ENCODE data around the gene FBXO24. TPM values are rescaled to one million over a fixed set of nuclear protein-coding genes. Genes with fewer than 3 reads are reported as not detected.
A peak's percentile ranks its signal among the peaks of the same experiment; 100 is the strongest.

FBXO24 gene
- polyA plus RNA-seq, 4 donors = 1.6 to 3.2 (median 2.5) TPM

- no peak for DNase-seq (ENCODE audit: low read depth in 4 of 4, low spot score in 2 of 4)
These were observed 2.3 kb downstream of the FBXO24 start for GRCh38 chr7:100588438-100588837.

- no peak for DNase-seq (ENCODE audit: low read depth in 4 of 4, low spot score in 2 of 4)
These were observed 3.3 kb downstream of the FBXO24 start for GRCh38 chr7:100589341-100589947.

- DNase-seq (ENCODE audit: low read depth in 4 of 4, low spot score in 2 of 4) = no peak
These were observed 4.1 kb downstream of the FBXO24 start for GRCh38 chr7:100590077-100590737.

GRCh38 chr7:100591596-100591995 is 5.5 kb downstream of the FBXO24 start:
- DNase-seq (ENCODE audit: low read depth in 4 of 4, low spot score in 2 of 4) = no peak

GRCh38 chr7:100595188-100595587 is 9.1 kb downstream of the FBXO24 start:
- DNase-seq (ENCODE audit: low read depth in 4 of 4, low spot score in 2 of 4) = no peak

- DNase-seq (ENCODE audit: low read depth in 4 of 4, low spot score in 2 of 4) = no peak
These were observed 12.3 kb downstream of the FBXO24 start for GRCh38 chr7:100598425-100598824.

- no peak for DNase-seq (ENCODE audit: low read depth in 4 of 4, low spot score in 2 of 4)
These were observed 14.0 kb downstream of the FBXO24 start for GRCh38 chr7:100599911-100600729.

- DNase-seq (ENCODE audit: low read depth in 4 of 4, low spot score in 2 of 4) = no peak
These were observed 14.6 kb downstream of the FBXO24 start for GRCh38 chr7:100600730-100601038.

- DNase-seq (ENCODE audit: low read depth in 4 of 4, low spot score in 2 of 4) = no peak
These were observed 17.0 kb downstream of the FBXO24 start for GRCh38 chr7:100602889-100603725.

- DNase-seq (ENCODE audit: low read depth in 4 of 4, low spot score in 2 of 4) = no peak
These were observed 17.5 kb downstream of the FBXO24 start for GRCh38 chr7:100603726-100604027.

GRCh38 chr7:100604028-100604975 is 18.2 kb downstream of the FBXO24 start:
- DNase-seq (ENCODE audit: low read depth in 4 of 4, low spot score in 2 of 4) = no peak

- DNase-seq (ENCODE audit: low read depth in 4 of 4, low spot score in 2 of 4) = no peak
These were observed 19.1 kb downstream of the FBXO24 start for GRCh38 chr7:100604976-100605911.

GRCh38 chr7:100606313-100606712 is 20.2 kb downstream of the FBXO24 start:
- DNase-seq (ENCODE audit: low read depth in 4 of 4, low spot score in 2 of 4) = no peak

GRCh38 chr7:100607111-100607510 is 21.0 kb downstream of the FBXO24 start:
- DNase-seq (ENCODE audit: low read depth in 4 of 4, low spot score in 2 of 4) = no peak

- DNase-seq (ENCODE audit: low read depth in 4 of 4, low spot score in 2 of 4) = no peak
These were observed 23.8 kb downstream of the FBXO24 start for GRCh38 chr7:100609958-100610357.

GRCh38 chr7:100611983-100612729 is 26.0 kb downstream of the FBXO24 start, which contains the start of gene MOSPD3:
MOSPD3 (plus strand) TSS chr7:100612540; CDS start chr7:100612792, 252 bp downstream.
- peak; percentile 98 to 100 (median 98) for DNase-seq (ENCODE audit: low read depth in 4 of 4, low spot score in 2 of 4)

GRCh38 chr7:100612730-100613390 is 26.7 kb downstream of the FBXO24 start:
- DNase-seq (ENCODE audit: low read depth in 4 of 4, low spot score in 2 of 4) = no peak
